Stimulated activated CD8-positive, alpha-beta memory T cell treated with anti-CD3 and anti-CD28 coated beads, Interleukin-7, amount 100 ng/mL, for 4 hours (primary cell): ENCODE data around the gene FBXO17.
"Not testable (repeated sequence)": the region's sequence is repeated elsewhere in the genome, so short reads cannot be mapped to it uniquely, and the experiment has no call there.

ENCODE experiments used
- DNase-seq, 2 donors: peaks; one replicate each; pipeline ENCODE4 v3.0.0-alpha.2; 2020; ENCODE audit warnings: low read depth in 2 of 2

FBXO17 gene, protein sequence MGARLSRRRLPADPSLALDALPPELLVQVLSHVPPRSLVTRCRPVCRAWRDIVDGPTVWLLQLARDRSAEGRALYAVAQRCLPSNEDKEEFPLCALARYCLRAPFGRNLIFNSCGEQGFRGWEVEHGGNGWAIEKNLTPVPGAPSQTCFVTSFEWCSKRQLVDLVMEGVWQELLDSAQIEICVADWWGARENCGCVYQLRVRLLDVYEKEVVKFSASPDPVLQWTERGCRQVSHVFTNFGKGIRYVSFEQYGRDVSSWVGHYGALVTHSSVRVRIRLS

DNA sequence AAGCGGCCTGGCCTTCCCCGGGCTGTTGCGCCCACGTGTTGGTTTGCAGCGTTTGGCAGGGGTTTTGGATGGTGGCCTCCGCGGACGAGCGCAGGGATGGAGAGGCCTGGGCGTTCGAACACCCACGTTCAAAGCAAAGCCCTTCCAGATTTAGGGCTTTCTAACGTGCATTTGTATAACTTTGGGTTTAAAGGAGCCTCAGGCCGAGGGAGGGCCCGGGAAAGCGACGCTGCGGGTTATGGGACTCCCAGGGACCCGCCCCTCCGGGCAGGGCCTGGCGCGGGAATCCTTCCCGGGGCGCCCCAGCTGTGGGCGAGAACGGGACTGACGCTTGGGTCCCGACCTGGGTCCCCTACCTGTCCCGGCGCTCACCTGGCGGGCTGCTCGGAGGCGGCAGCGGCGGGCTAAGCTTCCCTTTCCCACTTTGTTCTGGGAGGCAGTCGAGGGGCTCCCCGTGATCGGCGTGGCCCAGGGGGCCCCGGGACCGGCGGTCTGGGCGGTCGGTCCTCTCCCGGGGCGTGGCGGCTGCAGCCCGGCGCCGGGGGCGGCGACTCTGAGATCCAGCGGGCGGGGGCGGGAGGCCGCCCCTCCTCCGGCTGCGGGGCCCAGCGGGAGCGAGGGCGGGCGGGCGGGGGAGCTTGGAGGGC is at the start of gene FBXO17:
Gene FBXO17 (minus strand): TSS at position 529 of the 647 bp plus-strand sequence. CDS start 25,423 bp downstream, outside the sequence.
- DNase-seq = no peak

DNA sequence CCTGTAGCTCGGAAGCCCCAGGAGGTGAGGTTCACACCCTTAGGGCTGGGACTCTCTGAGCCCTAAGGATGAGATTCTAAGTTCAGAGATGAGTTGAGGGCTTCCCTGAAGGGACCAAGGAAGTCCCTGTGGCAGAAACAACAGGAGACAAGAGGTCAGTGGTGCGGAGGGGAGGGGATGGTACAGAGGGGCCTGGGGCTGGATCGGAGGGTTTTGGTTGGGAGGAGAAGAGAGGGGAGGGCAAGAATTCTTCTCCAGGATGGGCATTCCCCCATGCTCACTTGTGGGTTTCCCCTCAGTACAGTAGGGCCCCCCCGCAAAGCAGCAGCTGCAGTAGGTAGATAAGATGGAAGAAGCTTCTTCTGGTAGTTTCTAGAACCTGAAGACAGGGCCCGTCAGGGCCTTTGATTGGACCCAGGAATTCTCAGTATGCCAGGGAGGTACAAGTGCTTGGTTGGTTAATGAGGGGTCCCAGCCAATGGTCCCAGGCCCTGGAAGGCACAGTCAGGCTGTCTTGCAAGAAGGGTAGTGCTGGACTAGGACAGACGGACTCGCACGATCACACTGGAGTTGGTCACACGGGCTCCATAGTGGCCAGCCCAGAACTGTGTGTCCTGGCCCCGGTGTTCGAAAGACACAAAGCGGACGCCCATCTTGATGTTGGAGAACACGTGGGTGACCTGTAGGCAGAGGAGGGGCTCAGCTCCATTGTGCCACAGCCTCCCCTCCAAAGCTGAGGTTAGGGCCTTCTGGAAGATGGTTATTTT is 49.5 kb upstream of the FBXO17 start:
- no peak for DNase-seq

DNA sequence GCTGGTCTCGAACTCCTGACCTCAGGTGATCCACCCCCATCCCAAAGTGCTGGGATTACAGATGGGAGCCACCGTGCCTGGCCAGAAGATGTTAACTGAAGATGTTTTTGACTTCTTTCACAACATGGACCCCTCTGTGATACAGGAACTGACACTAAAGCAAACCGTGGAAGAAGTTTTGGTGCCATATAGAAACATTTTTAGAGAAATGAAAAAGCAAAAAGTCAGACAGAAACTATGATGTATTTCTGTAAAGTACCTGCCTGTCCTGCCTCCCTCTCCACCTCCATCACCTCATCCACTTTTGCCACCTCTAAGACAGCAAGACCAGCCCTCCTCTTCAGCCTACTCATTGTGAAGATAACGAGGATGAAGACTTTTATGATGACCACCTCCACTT is 45.5 kb upstream of the FBXO17 start:
- DNase-seq = no peak

DNA sequence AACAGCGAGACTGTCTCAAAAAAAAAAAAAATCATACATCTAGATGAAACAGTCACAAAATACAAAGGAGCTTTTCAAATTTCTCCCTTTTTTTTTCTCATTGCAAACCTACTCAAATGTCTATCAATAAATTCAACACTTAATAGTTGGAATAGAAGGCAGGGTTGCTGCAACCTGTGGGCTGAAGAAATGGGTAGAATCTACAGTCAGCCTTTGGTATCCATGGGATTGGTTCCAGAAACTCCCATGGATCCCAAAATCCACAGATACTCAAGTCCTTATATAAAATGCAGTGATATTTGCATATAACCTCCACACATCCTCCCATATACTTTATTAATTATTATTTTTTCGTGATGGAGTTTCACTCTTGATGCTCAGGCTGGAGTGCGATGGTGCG is 42.1 kb upstream of the FBXO17 start:
- DNase-seq = no peak

DNA sequence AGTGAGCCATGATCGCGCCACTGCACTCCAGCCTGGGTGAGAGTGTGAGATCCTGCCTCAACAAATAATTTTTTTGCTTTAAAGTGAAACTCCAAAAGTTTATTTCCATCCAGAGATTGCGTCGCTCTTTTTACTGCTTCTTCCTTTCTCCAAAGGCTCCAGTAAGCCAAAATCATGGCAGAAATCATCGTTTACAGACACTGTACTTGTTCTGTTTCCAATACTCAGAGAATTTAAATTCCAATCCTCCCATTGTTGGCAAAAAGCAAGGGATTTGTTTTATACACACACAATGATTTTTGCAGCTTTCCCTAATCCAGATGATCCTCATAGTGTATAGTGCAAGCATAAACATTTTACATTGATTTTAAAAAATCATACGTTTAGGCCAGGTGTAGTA is 41.5 kb upstream of the FBXO17 start:
- no peak for DNase-seq

DNA sequence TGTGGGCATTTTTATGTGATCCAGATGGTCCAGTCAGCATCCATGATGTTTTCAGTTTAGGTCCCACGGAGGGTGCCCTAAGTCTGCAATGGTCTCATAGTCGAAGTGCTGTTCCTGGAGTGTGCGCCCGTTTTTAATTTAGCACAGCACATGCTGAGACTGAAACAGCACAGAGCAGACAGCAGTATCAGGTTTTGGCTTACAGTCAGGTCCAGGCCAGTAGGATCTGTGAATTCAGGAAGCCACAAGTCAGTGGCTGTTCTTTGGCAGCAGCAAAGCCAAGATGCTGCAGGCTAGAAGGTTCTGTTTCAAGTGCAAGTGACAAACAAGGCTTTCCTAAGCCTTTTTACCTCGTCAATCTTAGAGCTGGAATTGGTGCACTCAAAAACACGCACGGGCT is 38.5 kb upstream of the FBXO17 start:
- DNase-seq = no peak

DNA sequence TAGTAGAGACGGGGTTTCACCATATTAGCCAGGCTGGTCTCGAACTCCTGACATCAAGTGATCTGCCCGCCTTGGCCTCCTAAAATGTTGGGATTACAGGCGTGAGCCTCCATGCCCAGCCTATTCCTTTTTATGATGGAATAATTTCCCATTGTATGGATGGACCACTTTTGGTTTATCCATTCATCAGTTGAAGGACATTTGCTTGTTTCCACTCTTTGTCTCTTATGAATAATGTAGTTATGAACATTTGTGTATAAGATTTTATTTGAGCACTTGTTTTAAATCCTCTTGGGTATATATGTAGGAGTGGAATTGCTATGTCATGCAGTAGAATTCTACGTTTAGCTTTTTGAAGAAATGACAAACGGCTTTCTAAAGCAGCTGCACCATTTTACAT is 33.5 kb upstream of the FBXO17 start:
- no peak for DNase-seq

DNA sequence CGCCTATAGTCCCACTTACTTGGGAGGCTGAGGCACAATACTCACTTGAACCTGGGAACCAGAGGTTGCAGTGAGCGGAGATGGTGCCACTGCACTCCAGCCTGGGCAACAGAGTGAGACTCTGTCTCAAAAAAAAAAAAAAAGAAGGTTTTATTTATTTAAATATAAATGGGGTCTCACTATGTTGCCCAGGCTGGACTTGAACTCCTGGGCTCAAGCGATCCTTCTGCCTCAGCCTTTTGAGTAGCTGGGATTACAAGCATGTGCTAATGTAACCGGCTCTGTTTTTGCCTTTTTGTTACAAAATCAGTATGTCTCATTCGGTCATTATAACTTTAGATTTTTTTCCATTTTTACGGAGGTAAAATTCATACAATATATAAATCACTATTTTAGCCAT is 32.6 kb upstream of the FBXO17 start:
- DNase-seq = no peak

DNA sequence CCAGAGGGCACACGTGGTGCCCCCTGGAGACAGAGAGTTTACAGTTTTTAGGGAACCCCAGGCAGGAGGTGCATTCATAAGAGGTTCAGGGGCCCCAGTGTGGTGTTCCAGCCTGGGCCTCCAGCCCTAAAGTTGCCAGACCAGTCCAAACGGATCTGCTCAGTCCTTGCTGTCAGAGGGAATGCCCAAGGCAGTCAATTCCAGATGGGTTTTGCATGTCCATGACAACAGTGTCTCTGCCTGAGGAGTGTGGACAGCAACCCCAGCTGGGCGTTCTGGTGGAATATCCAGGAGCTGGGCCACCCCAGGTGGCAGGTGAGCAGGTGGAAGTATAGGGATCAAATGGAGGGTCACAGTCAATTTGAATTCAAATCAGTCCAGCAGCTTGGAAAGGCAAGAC is 31.6 kb upstream of the FBXO17 start:
- DNase-seq = no peak

DNA sequence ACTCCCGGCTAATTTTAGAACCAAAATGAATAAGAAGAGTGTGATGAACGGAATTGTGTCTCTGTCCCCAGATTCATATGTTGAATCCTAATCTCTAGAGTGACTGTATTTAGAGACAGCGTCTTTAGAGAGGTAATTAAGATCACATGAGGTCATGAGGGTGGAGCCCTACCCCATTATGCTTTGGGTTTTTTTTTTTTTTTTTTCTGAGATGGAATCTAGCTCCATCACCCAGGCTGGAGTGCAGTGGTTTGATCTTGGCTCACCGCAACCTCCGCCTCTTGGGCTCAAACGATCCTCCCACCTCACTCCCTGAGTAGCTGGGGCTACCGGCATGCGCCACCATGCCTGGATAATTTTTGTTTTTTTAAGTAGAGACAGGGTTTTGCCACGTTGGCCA is 28.9 kb upstream of the FBXO17 start:
- no peak for DNase-seq

DNA sequence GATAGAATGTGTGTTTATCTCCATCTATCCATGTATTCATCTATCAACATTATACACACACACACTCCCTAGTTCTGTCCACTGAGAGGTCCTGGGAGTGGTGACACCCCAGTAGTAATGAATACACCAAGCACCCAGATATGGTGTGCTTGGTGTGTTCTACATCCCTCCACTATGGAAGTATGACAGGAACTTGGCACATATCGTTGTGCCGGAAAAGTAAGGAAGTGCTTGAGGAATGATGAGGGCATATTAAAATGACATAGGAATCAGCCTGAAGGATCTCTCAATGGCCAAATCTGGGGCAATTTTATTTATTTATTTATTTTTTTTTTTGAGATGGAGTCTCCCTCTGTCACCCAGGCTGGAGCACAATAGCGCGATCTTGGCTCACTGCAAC is 28.3 kb upstream of the FBXO17 start:
- no peak for DNase-seq

DNA sequence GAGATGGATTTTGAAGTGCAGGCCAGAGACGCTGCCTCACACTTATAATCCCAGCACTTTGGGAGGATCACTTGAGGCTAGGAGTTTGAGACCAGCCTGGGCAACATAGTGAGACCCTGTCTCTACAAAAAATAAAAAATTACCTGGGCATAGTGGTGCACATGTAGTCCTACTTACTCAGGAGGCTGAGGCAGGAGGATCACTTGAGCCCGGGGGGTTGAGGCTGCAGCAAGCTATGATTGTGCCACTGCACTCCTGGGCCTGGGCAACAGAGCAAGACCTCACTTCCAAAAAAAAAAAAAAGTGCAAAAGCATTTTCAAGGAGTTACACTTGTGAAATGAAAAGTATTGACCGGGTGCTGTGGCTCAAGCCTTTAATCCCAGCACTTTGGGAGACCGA is 27.6 kb upstream of the FBXO17 start:
- DNase-seq = no peak

DNA sequence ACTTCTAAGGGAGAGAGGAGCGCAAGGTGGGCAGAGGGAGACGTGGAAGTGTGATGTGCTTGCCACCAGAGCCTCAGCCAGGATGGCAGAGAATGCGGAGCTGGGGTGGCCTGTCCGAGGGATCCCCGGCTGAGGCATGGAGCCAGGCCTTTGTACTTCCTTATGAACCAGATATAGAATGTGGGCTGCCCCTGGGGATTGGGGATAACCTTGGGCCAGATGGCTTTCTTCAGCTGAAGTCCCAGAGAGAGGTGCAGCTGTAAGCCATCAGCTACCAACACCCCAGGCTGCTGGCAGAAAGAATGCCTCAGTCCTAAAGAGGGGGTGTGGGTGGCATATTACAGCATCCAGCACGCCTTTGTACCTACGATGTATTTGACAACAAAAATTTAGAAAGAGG is 25.5 kb upstream of the FBXO17 start:
- no peak for DNase-seq

DNA sequence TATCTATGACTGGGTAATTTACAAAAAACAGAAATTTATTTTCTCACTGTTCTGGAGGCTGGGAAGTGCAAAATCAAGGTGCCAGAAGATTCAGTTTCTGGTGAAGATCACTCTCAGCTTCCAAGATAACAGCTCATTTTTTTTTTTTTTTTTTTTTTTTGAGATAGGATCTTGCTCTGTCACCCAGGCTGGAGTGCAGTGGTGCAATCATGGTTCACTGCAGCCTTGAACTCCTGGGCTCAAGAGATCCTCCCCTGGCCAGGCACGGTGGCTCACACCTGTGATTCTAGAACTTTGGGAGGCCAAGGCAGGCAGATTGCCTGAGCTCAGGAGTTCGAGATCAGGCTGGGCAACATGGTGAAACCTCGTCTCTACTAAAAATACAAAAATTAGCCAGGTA is 22.0 kb upstream of the FBXO17 start:
- DNase-seq = not testable (repeated sequence)

DNA sequence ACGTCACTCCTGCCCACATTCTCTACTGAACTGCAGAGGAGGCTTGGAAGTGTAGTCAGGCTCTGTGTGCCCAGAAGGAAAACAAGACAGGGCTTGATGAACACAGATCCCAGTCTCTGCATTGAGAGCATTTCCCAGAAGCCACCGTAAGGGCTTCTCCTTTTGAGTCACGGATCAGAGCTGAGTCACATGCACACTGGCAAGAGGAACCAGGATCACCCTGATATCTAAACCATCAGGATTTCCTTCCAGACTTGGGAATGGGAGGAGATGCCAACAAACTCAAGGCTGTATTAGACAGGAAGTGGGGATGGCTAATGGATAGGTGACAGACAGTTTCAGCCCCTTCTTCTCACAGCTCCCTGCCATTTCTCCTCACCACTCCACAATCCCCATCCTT is 17.7 kb upstream of the FBXO17 start:
- DNase-seq = no peak

DNA sequence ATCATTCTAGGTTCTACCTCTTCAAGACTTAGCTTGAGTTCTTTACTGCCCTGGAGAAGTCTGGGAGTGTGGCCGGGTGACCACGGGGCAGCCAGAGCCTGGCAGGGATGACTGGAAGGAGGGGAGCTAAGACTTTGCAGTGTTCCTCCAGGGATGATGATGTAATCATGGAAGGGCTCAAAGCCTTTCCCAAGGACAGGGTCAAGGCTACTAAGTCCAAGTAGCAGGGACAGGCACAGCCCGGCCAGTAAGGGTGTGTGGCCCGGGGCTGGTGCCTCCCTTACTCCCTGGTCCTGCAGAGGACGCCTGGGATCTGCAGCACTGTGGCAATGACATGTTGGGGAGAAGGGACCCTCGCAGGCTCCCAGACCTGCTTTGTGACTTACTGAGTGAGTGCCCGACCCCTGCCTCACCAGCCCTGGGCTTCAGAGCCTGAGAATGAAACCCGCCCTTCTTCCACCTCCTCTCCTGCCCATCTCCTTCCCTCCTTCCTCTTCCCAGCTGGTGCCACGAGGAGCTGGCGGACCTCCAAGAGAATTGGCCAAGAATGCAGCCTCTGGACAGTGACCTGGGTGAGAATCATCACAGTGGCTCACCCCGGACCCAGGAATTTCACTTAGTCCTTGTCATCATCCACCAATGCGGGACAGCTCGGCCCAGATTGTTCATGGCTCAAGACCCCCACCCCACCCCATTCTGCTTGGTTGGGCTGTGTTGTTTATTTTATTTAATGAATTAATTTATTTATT is 15.6 kb upstream of the FBXO17 start:
- no peak for DNase-seq

DNA sequence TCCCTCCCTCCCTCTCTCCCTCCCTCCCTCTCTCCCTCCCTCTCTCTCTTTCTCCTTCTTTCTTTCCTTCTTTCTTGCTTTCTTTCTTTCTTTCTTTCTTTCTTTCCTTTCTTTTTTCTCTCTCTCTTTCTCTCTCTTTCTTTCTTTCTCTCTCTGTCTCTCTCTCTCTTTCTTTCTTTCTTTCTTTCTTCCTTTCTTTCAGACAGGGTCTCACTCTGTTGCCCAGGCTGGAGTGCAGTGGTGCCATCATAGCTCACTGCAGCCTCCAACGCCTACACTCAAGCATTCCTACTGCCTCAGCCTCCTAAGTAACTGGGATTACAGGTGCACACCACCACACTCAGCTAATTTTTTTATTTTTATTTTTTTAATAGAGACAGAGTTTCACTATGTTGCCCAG is 14.1 kb upstream of the FBXO17 start:
- DNase-seq = not testable (repeated sequence)

DNA sequence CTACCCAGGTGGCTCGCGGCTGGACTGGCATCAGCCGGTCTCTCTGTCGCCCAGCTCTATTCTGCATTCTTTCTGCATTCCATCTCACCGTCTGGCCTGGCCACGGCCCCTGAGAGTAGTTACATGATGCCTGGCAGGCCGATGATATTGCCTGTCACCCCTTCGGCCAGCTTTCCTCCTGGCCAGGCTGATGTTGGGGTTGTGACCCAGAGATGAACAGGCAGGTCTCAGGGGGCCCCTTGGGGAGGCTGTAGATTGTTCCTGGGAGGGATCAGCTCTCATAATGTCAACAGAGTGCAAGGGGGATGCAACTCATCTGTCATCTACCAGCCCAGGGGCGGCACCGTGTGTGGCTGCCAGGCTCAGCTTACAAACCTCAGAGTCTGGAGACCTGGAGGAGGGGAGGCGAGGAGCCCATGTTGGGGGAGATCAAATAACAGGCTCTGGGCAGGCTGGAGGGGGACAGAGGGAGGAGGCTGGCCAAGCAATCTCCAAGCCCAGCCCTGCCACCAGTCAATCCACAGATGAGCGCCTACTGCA is 13.6 kb upstream of the FBXO17 start:
- no peak for DNase-seq

DNA sequence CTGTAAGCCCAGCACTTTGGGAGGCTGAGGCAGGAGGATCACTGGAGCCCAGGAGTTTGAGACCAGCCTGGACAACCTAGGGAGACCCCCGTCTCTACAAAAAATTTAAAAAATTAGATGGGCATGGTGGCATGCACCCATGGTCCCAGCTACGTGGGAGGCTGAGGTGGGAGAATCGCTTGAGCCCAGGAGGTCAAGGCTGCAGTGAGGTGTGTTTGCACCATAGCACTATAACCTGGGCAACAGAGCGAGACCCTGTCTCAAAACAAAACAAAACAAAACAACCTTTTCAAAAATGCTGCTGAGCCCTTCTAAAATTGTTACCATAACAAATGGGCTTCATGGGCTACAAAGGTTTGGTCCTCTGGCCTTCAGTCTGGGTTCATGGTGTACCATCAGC is 13.1 kb upstream of the FBXO17 start:
- DNase-seq = not testable (repeated sequence)

DNA sequence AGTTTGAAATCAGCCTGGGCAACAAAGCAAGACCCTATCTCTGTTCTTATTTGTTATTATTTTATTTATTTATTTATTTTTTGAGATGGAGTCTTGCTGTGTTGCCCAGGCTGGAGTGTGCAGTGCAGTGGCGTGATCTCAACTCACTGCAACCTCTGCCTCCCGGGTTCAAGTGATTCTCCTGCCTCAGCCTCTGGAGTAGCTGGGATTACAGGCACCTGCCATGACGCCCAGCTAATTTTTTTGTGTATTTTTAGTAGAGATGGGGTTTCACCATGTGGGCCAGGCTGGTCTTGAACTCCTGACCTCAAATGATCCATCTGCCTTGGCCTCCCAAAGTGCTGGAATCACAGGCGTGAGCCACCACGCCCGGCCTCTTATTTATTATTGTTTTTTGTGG is 12.2 kb upstream of the FBXO17 start:
- not testable (repeated sequence) for DNase-seq

DNA sequence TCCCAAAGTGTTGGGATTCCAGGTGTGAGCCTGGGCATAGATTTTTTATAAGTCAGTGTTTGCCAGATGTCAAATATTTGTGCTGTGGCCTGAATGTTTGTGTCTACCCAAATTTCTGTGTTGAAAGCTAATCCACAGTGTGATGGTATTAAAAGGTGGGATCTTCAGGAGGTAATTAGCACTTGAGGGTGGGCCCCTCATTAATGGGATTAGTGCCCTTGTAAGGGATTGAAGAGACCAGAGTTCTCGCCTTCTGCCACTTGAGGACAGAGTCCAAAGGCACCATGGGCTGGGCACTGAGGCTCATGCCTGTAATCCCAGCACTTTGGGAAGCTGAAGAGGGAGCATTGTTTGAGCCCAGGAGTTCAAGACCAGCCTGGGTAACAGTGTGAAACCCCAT is 9.7 kb upstream of the FBXO17 start:
- no peak for DNase-seq
